Spinal cord (tissue), 10 donors: ENCODE results near the gene OLFM4. TPM values are rescaled to one million over a fixed set of nuclear protein-coding genes. Genes with fewer than 3 reads are reported as not detected.
"Not testable (repeated sequence)": the region's sequence is repeated elsewhere in the genome, so short reads cannot be mapped to it uniquely, and the experiment has no call there.

Experiments used
- DNase-seq, 6 donors: peaks; one replicate each; pipeline versions ENCODE4 v3.0.0 to v3.0.0-alpha.2; 2013 to 2015; ENCODE audit warnings: low spot score in 6 of 6, low read depth in 4 of 6
- H3K27ac ChIP-seq: one replicate; pipeline ENCODE4 v1.5.1; 2013; ENCODE audit warnings: low read depth, low read length, control low read depth
- H3K27me3 ChIP-seq: one replicate; pipeline ENCODE4 v1.6.1; 2013; ENCODE audit warnings: low read length; ENCODE audit not compliant: control insufficient read depth, insufficient read depth
- H3K36me3 ChIP-seq: one replicate; pipeline ENCODE4 v1.6.1; 2013; ENCODE audit warnings: low read length; ENCODE audit not compliant: control insufficient read depth, insufficient read depth
- H3K4me1 ChIP-seq: one replicate; pipeline ENCODE4 v1.6.1; 2013; ENCODE audit warnings: low read length; ENCODE audit not compliant: control insufficient read depth, insufficient read depth
- H3K4me3 ChIP-seq: one replicate; pipeline ENCODE4 v1.5.1; 2013; ENCODE audit warnings: low read depth, low read length, control low read depth
- H3K9me3 ChIP-seq: one replicate; pipeline ENCODE4 v1.6.1; 2013; ENCODE audit warnings: low read length; ENCODE audit not compliant: control insufficient read depth, insufficient read depth
- WGBS: methylation state at CpG from one replicate; pipeline ENCODE4 v1.1.5; 2013; ENCODE audit warnings: missing lambda C conversion rate; ENCODE audit not compliant: insufficient coverage; 5-methylcytosine and 5-hydroxymethylcytosine counted together
- polyA plus RNA-seq, 2 donors: library from polyadenylated mRNA; unstranded; fragments of 120-200 nt; gene quantifications; one replicate each; pipeline ENCODE4 v1.2.1, GENCODE V29; 2013; ENCODE audit not compliant: insufficient read length in 2 of 2
- total RNA-seq, 2 donors: library from RNA; depleted of rRNA in 1 of 2; stranded (reverse); fragments of 120-200 nt in 1 of 2; fragments of >200 nt in 1 of 2; gene quantifications; one replicate each; pipeline versions ENCODE4 v1.2.3 to v1.2.4, GENCODE V29; 2013 to 2014
- donor health status: healthy.

The OLFM4 gene
- total and polyA plus RNA-seq, 4 donors = 0.43 to 38.6 (median 1.1) TPM

DNA sequence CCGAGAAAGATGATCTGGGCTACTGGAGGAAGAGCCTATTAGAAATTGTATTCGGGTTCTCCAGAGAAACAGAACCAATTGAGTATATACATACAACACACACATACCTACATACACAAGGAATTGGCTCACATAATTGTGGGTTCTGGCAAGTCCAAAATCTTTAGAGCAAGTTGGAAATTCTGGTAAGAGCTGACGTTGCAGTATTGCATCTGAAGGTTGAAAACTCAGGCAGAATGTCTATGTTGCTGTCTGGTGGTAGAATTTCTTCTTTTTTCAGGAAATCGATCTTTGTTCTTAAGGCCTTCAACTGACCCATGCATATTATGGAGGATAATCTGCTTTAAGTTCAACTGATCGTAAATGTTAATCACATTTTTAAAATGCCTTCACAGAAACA, 15.5 kb upstream of the OLFM4 start:
- no peaks in the 10 kb centered on the region for H3K36me3 ChIP-seq
- no peaks in the 10 kb centered on the region for H3K27me3 ChIP-seq
- WGBS = 92% methylated on average over 3 of the region's 5 CpGs
- no peaks in the 10 kb centered on the region for H3K4me1 ChIP-seq
- H3K9me3 ChIP-seq = no peaks in the 10 kb centered on the region
- no peak for DNase-seq
- no peak overlapping the region for H3K4me3 ChIP-seq
- H3K27ac ChIP-seq = no peak overlapping the region

- WGBS = 20% methylated on average over 1 of the region's 3 CpGs
- H3K27ac ChIP-seq, H3K4me1 ChIP-seq, H3K4me3 ChIP-seq, DNase-seq, H3K27me3 ChIP-seq, H3K36me3 ChIP-seq, H3K9me3 ChIP-seq: not testable (repeated sequence)
These were observed 14.6 kb upstream of the OLFM4 start for GRCh38 chr13:53014018-53014417.

DNA sequence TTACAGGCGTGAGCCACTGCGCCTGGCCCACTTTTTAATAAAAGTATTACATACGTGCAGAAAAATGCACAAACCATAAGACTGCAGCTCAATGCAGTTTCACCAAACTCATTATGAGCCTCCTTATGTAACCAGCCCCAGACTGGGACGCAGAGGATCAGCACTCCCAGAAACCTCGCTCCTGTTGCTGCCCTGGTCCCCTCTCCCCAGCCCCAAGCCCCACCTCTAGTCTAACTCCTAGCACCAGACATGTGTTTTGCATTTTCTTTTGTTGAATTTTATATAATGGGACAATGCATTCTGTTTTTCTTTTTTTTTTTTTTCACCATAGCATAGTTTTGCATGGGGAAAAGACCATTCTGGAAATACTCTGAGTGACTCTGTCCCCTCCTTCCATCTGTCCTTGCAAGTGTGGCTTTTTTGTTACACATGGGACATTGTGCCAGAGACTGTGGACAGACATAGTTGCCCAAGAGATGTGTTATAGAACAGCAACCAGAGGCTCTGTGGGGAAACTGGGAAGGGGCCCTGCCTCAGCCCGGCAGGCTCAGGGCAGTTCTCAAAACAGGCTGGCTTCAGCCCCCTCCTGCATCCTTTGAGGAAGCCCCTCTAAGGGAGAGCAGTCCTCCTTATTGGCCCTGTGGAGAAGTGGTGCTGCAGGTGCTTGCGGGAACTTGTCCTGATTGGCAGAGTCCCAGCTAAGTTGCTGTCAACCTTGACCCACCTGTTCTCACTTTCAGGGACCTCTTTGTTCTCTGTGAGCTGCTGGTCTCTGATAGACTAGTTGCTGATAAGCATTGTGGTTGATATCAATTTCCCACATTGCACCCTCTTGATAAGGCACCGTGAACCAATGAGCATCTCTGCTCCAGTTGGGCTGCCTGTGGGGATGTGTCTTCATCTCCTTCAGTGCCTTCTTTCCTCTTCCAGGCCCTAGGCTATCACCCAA, 13.8 kb upstream of the OLFM4 start:
- no peaks in the 10 kb centered on the region for H3K36me3 ChIP-seq
- no peak for DNase-seq
- H3K9me3 ChIP-seq = no peaks in the 10 kb centered on the region
- H3K27ac ChIP-seq = no peak overlapping the region
- no peaks in the 10 kb centered on the region for H3K4me1 ChIP-seq
- H3K4me3 ChIP-seq = no peak overlapping the region
- no peaks in the 10 kb centered on the region for H3K27me3 ChIP-seq
- WGBS = 92% methylated on average over 6 of the region's 8 CpGs

DNA sequence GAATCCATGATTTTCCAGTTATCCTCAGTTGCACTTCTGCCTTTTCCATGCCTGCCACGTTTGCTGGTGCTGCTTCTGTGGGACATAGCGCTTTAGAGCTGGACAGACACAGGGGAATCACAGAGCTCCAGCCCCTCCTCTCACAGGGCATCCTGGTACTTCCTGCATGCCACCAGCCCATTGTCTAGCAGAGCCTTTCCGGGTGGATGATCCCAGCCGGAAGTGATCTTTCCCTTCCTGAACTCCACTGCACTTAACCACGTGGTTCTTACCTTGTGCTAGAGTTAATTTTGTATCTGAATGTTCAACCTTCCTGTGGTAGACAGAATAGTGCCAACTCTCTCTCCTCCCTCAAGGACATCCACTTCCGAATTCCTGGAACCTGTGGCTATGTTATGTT, 12.6 kb upstream of the OLFM4 start:
- DNase-seq = no peak
- 87% methylated on average over 3 of the region's 6 CpGs for WGBS
- Histone ChIP-seq H3K9me3 (no peaks in the 10 kb centered on the region), H3K27ac (no peak overlapping the region), H3K4me1 (no peaks in the 10 kb centered on the region), H3K4me3 (no peak overlapping the region), H3K36me3 (no peaks in the 10 kb centered on the region), H3K27me3 (no peaks in the 10 kb centered on the region)

GRCh38 chr13:53017433-53017970, 11.1 kb upstream of the OLFM4 start:
- H3K4me3 ChIP-seq = no peak overlapping the region
- WGBS = 95% methylated on average over 5 of the region's 5 CpGs
- no peaks in the 10 kb centered on the region for H3K4me1 ChIP-seq
- no peak for DNase-seq
- H3K9me3 ChIP-seq = no peaks in the 10 kb centered on the region
- H3K27me3 ChIP-seq = no peaks in the 10 kb centered on the region
- H3K27ac ChIP-seq = no peak overlapping the region
- no peaks in the 10 kb centered on the region for H3K36me3 ChIP-seq

- H3K27me3 ChIP-seq = no peaks in the 10 kb centered on the region
- WGBS = no CpG with 5 or more reads among the region's 4 CpGs
- no peak overlapping the region for H3K4me3 ChIP-seq
- no peak for DNase-seq
- H3K36me3 ChIP-seq = no peaks in the 10 kb centered on the region
- no peaks in the 10 kb centered on the region for H3K4me1 ChIP-seq
- no peaks in the 10 kb centered on the region for H3K9me3 ChIP-seq
- no peak overlapping the region for H3K27ac ChIP-seq
These were observed 9.6 kb upstream of the OLFM4 start for GRCh38 chr13:53018690-53019647.

- Histone ChIP-seq H3K4me1 (no peaks in the 10 kb centered on the region), H3K4me3 (no peak overlapping the region), H3K27ac (no peak overlapping the region), H3K27me3 (no peaks in the 10 kb centered on the region), H3K9me3 (no peaks in the 10 kb centered on the region), H3K36me3 (no peaks in the 10 kb centered on the region)
- WGBS = 87% methylated on average over 5 of the region's 5 CpGs
- DNase-seq = no peak
These were observed 7.8 kb upstream of the OLFM4 start for GRCh38 chr13:53020764-53021335.

- Histone ChIP-seq H3K36me3 (no peaks in the 10 kb centered on the region), H3K27me3 (no peaks in the 10 kb centered on the region), H3K4me3 (no peak overlapping the region), H3K4me1 (no peaks in the 10 kb centered on the region), H3K27ac (no peak overlapping the region), H3K9me3 (no peaks in the 10 kb centered on the region)
- no peak for DNase-seq
- WGBS = no CpG with 5 or more reads among the region's 2 CpGs
These were observed 5.4 kb upstream of the OLFM4 start for GRCh38 chr13:53023246-53023645.

- Histone ChIP-seq H3K4me3 (no peak overlapping the region), H3K36me3 (no peaks in the 10 kb centered on the region), H3K4me1 (no peaks in the 10 kb centered on the region), H3K9me3 (no peaks in the 10 kb centered on the region), H3K27ac (no peak overlapping the region), H3K27me3 (no peaks in the 10 kb centered on the region)
- no peak for DNase-seq
- WGBS = 84% methylated on average over 3 of the region's 5 CpGs
These were observed 550 bp upstream of the OLFM4 start for GRCh38 chr13:53028063-53028462.
